A673 (cell line): Measurements from ENCODE around the gene GOLGA1. TPM values are rescaled to one million over a fixed set of nuclear protein-coding genes. Genes with fewer than 3 reads are reported as not detected.

Experiments used
- BruUV-seq: library from RNA; stranded (reverse); fragments of 400-500 nt; replicated peaks from 2 replicates; lab custom pipeline; 2021; lab: Mats Ljungman, UMichigan
- CTCF ChIA-PET: fragments of 300-600 bp; sonication (Branson Sonifier 250); formaldehyde crosslinking; loops from one replicate; lab custom pipeline; 2022; ENCODE audit warnings: antibody characterized with exemption; lab: Charles Lee
- POLR2A ChIA-PET: fragments of 300-600 bp; sonication (Branson Sonifier 250); formaldehyde crosslinking; loops from one replicate; lab custom pipeline; 2022; ENCODE audit warnings: antibody characterized with exemption; ENCODE audit not compliant: low non-redundant PET; lab: Charles Lee
- DNase-seq: peaks from one replicate; pipeline ENCODE4 v3.0.0-alpha.2; 2015; ENCODE audit warnings: low spot score
- H3K27ac ChIP-seq: fragments of 200-600 bp; sonication (generic); 2 replicates; pipeline ENCODE4 v1.5.1; 2016; ENCODE audit warnings: mixed run types, low read depth, mild to moderate bottlenecking, mixed read lengths, antibody characterized with exemption, low read length; ENCODE audit not compliant: poor library complexity, severe bottlenecking
- H3K27me3 ChIP-seq: fragments of 200-600 bp; sonication (generic); replicated peaks from 2 replicates; pipeline ENCODE4 v1.6.1; 2017; ENCODE audit warnings: mixed run types, low read depth, mild to moderate bottlenecking, mixed read lengths, antibody characterized with exemption, low read length; ENCODE audit not compliant: insufficient read depth, poor library complexity
- H3K36me3 ChIP-seq: fragments of 200-600 bp; sonication (generic); 2 replicates; pipeline ENCODE4 v1.6.1; 2016; ENCODE audit warnings: mixed run types, mild to moderate bottlenecking, mixed read lengths, antibody characterized with exemption, low read length; ENCODE audit not compliant: insufficient read depth, poor library complexity, severe bottlenecking
- H3K4me1 ChIP-seq: fragments of 200-600 bp; sonication (generic); 2 replicates; pipeline ENCODE4 v1.6.1; 2017; ENCODE audit warnings: mixed run types, mild to moderate bottlenecking, mixed read lengths, antibody characterized with exemption, low read length; ENCODE audit not compliant: insufficient read depth, poor library complexity, severe bottlenecking
- H3K4me3 ChIP-seq: fragments of 200-600 bp; sonication (generic); 2 replicates; pipeline ENCODE4 v1.5.1; 2016; ENCODE audit warnings: low read depth, mixed run types, mild to moderate bottlenecking, mixed read lengths, low read length; ENCODE audit not compliant: poor library complexity, severe bottlenecking
- H3K9me3 ChIP-seq: fragments of 200-600 bp; sonication (generic); 2 replicates; pipeline ENCODE4 v1.6.1; 2016; ENCODE audit warnings: mixed run types, low read depth, mild to moderate bottlenecking, mixed read lengths, antibody characterized with exemption, low read length; ENCODE audit not compliant: poor library complexity, severe bottlenecking
- EZH2 ChIP-seq: fragments of 200-600 bp; sonication (generic); IDR thresholded peaks from 2 replicates; pipeline ENCODE4 v1.6.1; 2017; ENCODE audit warnings: borderline replicate concordance, low read depth, mild to moderate bottlenecking, mixed read lengths, antibody characterized with exemption, low read length; ENCODE audit not compliant: poor library complexity, severe bottlenecking
- intact Hi-C: fragments of 100-400 bp; cut with micrococcal nuclease; formaldehyde crosslinking; loops from one replicate; pipeline ENCODE4 v1.10.0; 2022; ENCODE audit not compliant: unreplicated experiment
- total RNA-seq: library from RNA; stranded (reverse); gene quantifications from 2 replicates; pipeline ENCODE4 v1.2.3, GENCODE V29; 2021
- TF ChIP-seq, protein P1 (sequence below): fragments of 300-800, 200-600 bp; sonication (generic); conservative IDR thresholded peaks from 2 replicates; pipeline ENCODE4 v1.5.1; 2017; ENCODE audit warnings: low read depth, mild to moderate bottlenecking, antibody characterized with exemption, low read length, moderate library complexity, mixed read lengths

The GOLGA1 gene
- total RNA-seq, 1 experiment from 2014 or later = 21.7 TPM

DNA sequence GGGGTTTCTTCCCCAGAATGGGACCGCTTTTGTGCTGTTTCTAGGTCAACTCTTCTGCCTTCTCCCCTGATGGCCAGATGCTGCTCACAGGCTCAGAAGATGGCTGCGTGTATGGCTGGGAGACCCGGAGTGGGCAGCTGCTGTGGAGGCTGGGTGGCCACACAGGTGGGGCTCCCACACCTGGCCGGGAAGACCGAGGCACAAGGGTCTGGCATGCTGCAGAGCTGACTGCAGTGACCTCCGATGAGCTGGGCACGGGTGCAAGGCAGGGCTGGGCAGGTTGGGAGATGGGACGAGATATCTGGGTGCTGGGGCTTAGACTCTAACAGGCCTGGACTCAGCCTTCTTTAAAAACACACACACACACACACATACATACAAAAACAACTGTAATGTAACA lies 86.7 kb downstream of the GOLGA1 start:
- no peak for TF ChIP-seq EZH2
- ChIA-PET CTCF (interaction anchor here (0.6 to 3.0 kb wide), 4 partner anchors 8 to 1632 kb away, joined by 3 to 58 read pairs (median 3); partner anchors contain the start of gene NR6A1), POLR2A (no interaction called here)
- H3K36me3 ChIP-seq = peaks cover 27% of the 10 kb centered on the region
- H3K27ac ChIP-seq = no peak overlapping the region
- DNase-seq = no peak
- intact Hi-C loops = loop anchor here (5.0 to 10.0 kb wide), 4 partner anchors 237 to 521 kb away; partner anchors contain the start of genes PSMB7 and SCAI
- peaks cover 10% of the 10 kb centered on the region for H3K4me1 ChIP-seq
- no TSS peak for BruUV-seq
- H3K4me3 ChIP-seq = no peak overlapping the region
- no peaks in the 10 kb centered on the region for H3K9me3 ChIP-seq
- H3K27me3 ChIP-seq = no peaks in the 10 kb centered on the region

DNA sequence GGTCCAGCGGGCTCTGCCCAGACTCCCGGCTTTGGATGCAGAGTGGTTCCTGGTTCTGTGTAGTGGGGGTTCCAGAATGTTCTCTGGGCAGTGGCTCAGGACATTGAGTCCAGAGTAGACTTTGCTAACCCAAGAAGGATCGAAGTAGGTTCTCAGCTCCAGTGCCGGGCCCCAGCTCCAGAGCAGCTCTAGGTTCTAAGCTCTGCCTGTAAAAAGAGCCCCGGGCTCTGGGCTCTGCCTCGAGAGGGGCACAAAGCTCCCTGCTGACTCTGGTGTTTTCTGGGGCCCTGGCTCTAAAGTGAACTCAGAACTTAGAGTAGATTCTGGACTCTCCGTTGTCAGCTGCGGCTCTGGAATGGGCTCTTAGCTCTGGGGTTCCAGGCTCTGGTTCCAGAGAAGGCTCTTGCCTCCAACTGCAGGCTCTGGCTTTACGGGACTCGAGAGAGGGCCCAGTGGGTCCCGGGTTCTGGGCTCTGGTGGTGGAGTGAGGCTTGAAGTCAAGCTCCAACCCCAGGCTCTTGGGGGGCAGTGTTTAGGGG lies 87.2 kb downstream of the GOLGA1 start:
- Histone ChIP-seq H3K36me3 (peaks cover 22% of the 10 kb centered on the region), H3K4me1 (peaks cover 6% of the 10 kb centered on the region), H3K27me3 (no peaks in the 10 kb centered on the region), H3K4me3 (peak overlapping the region; percentile 44), H3K9me3 (no peaks in the 10 kb centered on the region), H3K27ac (no peak overlapping the region)
- CTCF ChIA-PET = interaction anchor here (0.6 to 3.0 kb wide), 12 partner anchors 14 to 1631 kb away, joined by 3 to 58 read pairs (median 3); partner anchors contain the start of genes NR6A1 and OLFML2A
- intact Hi-C loops = loop anchor here (1.0 to 10.0 kb wide), 5 partner anchors 79 to 521 kb away; partner anchors contain the start of genes PSMB7 and SCAI
- no peak for TF ChIP-seq EZH2
- TF ChIP-seq, protein P1, sequence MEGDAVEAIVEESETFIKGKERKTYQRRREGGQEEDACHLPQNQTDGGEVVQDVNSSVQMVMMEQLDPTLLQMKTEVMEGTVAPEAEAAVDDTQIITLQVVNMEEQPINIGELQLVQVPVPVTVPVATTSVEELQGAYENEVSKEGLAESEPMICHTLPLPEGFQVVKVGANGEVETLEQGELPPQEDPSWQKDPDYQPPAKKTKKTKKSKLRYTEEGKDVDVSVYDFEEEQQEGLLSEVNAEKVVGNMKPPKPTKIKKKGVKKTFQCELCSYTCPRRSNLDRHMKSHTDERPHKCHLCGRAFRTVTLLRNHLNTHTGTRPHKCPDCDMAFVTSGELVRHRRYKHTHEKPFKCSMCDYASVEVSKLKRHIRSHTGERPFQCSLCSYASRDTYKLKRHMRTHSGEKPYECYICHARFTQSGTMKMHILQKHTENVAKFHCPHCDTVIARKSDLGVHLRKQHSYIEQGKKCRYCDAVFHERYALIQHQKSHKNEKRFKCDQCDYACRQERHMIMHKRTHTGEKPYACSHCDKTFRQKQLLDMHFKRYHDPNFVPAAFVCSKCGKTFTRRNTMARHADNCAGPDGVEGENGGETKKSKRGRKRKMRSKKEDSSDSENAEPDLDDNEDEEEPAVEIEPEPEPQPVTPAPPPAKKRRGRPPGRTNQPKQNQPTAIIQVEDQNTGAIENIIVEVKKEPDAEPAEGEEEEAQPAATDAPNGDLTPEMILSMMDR = no peak
- no peak for DNase-seq
- POLR2A ChIA-PET = no interaction called here
- BruUV-seq = no TSS peak

DNA sequence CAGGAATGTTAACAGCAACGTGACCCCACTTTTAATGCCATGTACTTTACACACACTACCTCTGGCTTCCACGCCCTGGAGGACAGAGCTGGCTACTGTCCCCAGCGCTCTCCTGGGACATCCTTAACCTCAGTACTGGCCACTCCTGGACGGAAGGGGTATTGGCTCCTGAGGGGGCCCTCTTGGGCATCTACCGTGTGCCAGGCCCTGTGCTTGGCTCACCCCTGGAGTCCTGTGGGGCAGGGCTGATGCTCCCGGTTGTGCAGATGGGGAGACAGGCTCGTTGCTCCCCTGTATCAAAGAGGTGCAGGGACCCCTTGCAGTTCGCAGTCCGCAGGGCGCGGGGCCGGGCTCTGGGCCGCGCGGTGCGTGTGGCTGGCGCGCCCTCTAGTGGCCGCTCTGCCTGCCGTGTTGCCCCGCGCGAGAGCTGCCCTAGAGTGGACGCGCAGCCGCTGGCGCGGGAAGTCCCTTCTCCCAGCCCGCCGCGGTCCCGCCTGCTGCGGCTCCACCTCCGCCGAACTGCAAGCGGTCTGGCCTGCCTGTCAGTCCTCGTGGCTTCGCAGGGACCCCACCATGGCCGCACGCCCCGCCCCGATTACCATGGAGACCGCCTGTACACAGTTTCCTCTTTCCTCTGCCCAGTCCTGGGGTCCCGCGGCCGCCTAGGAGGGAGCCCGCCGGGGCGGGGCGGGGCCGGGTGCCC lies 87.9 kb downstream of the GOLGA1 start, which contains the start of gene WDR38:
Gene WDR38 (plus strand): TSS at position 632 of the 703 bp plus-strand sequence. CDS start 72 bp downstream, outside the sequence.
- Histone ChIP-seq H3K4me3 (peak within 1 kb of the TSS; percentile 44), H3K27me3 (no peaks in the 10 kb centered on the region), H3K36me3 (peaks cover 15% of the 10 kb centered on the region), H3K9me3 (no peaks in the 10 kb centered on the region), H3K4me1 (peaks cover 6% of the 10 kb centered on the region), H3K27ac (no peak within 1 kb of the TSS)
- POLR2A ChIA-PET = no interaction called here
- BruUV-seq = no TSS peak
- intact Hi-C loops = loop anchor here (1.0 to 10.0 kb wide), 5 partner anchors 79 to 522 kb away; partner anchors contain the start of genes PSMB7 and SCAI
- TF ChIP-seq EZH2 = no peak
- TF ChIP-seq, protein P1 = peak; percentile 93
- DNase-seq = peak; percentile 85
- CTCF ChIA-PET = interaction anchor here (0.6 to 3.0 kb wide), 16 partner anchors 10 to 301 kb away, joined by 3 to 58 read pairs (median 3); partner anchors contain the start of genes NR6A1 and OLFML2A
